ENCODE results near the gene CLCN5. TPM values are rescaled to one million over a fixed set of nuclear protein-coding genes. Genes with fewer than 3 reads are reported as not detected.

Gene CLCN5
- polyA plus RNA-seq, 2 of the 4 experiments (the other 2 are of a cell fraction): 2.6 to 5.2 TPM

DNA sequence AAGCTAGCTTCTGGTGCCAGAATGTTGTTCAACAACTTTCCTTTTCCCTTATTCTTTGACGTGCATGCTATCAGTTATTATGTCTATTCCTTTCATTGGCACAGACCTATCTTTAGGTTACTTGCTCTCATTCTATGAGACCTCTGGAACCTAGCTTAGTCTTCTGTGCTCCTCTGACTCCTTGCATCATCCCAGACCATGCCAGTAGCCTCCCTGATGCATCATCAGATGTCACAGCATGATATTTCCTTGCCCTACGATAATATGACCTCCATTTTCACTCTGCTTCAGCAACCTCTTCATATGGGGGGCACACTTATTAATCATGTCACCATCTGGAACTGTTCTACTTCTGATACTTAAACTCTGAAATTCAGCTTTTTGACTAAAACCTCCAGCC, 37.2 kb downstream of the CLCN5 start:
- no peak for ATAC-seq
- CTCF ChIA-PET: no interaction called here
- H3K9me3 ChIP-seq: no peaks in the 10 kb centered on the region
- DNase-seq (ENCODE audit: low read depth in 1 of 2, low spot score in 1 of 2): no peak
- TF ChIP-seq ZC3H11A (IDR thresholded peaks at IDR 0.05) (no peak), FOSL2 (IDR thresholded peaks at IDR 0.05) (no peak), FOSL2 (CRISPR knock-in tag; IDR thresholded peaks at IDR 0.05) (no peak), BHLHE40 (IDR thresholded peaks at IDR 0.05; ENCODE audit: low read depth, low read length) (no peak), KDM1A (IDR thresholded peaks at IDR 0.05; ENCODE audit: low read depth) (no peak), RAD21 (conservative IDR thresholded peaks at IDR 0.05 in 1 of 2, IDR thresholded peaks at IDR 0.05 in 1 of 2) (no peak), HOXA7 (CRISPR knock-in tag; IDR thresholded peaks at IDR 0.05) (no peak), CBX8 (IDR thresholded peaks at IDR 0.05) (no peak), HEYL (CRISPR knock-in tag; IDR thresholded peaks at IDR 0.05) (no peak)
- TF ChIP-seq, protein P1, sequence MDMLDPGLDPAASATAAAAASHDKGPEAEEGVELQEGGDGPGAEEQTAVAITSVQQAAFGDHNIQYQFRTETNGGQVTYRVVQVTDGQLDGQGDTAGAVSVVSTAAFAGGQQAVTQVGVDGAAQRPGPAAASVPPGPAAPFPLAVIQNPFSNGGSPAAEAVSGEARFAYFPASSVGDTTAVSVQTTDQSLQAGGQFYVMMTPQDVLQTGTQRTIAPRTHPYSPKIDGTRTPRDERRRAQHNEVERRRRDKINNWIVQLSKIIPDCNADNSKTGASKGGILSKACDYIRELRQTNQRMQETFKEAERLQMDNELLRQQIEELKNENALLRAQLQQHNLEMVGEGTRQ (IDR thresholded peaks at IDR 0.05): no peak
- FAIRE-seq: peak; percentile 49
- POLR2A ChIA-PET: no interaction called here
- H3K4me2 ChIP-seq: no peak overlapping the region
- 65% methylated on average over 2 of the region's 2 CpGs for WGBS (ENCODE audit: missing lambda C conversion rate)
- H3K27ac ChIP-seq: no peak overlapping the region
- H3K4me1 ChIP-seq: no peaks in the 10 kb centered on the region
- H3K4me3 ChIP-seq: no peak overlapping the region

DNA sequence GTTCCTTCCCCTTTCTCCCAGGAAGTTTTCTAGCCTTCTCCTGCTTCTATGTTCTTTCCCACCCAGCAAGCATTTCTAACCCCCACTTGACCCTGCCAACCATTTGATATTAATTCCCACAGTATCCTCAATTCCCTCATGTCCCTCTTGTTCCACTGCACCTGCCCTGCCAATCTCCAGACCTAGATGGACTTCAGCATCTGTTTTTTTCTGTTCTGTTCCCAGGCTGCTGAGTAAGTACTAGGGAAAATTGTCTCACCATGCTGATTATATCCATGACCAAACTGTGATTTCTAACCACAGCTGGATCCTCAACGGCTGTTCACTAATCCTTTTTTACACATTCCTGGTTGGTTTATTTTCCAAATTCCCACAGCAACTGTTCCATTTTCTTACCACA, 37.7 kb downstream of the CLCN5 start:
- FAIRE-seq (no peak), DNase-seq (ENCODE audit: low read depth in 1 of 2, low spot score in 1 of 2) (no peak), ATAC-seq (no peak)
- Histone ChIP-seq H3K4me3 (no peak overlapping the region), H3K4me2 (no peak overlapping the region), H3K9me3 (no peaks in the 10 kb centered on the region), H3K27ac (no peak overlapping the region), H3K4me1 (no peaks in the 10 kb centered on the region)
- ChIA-PET POLR2A (no interaction called here), CTCF (no interaction called here)
- TF ChIP-seq MYC (IDR thresholded peaks at IDR 0.05; ENCODE audit: borderline replicate concordance, low read length) (no peak), TFCP2L1 (CRISPR knock-in tag; IDR thresholded peaks at IDR 0.05) (no peak), EHMT2 (IDR thresholded peaks at IDR 0.05; ENCODE audit: low read depth) (no peak), NPAS2 (CRISPR knock-in tag; IDR thresholded peaks at IDR 0.05; ENCODE audit: borderline replicate concordance) (no peak), NR3C1 (IDR thresholded peaks at IDR 0.05) (no peak), PHF8 (IDR thresholded peaks at IDR 0.05; ENCODE audit: borderline replicate concordance, low read depth) (no peak), HEYL (CRISPR knock-in tag; IDR thresholded peaks at IDR 0.05) (no peak), KDM5A (IDR thresholded peaks at IDR 0.05) (no peak), CHD4 (IDR thresholded peaks at IDR 0.05; ENCODE audit: borderline replicate concordance) (no peak), ZSCAN20 (CRISPR knock-in tag; IDR thresholded peaks at IDR 0.05) (no peak), SMC3 (IDR thresholded peaks at IDR 0.05) (no peak), ZFP36 (IDR thresholded peaks at IDR 0.05; ENCODE audit: borderline replicate concordance, partially characterized antibody) (no peak), RFX5 (IDR thresholded peaks at IDR 0.05) (no peak), FOSB (CRISPR knock-in tag; IDR thresholded peaks at IDR 0.05) (no peak), SREBF2 (IDR thresholded peaks at IDR 0.05) (no peak), FOSL2 (IDR thresholded peaks at IDR 0.05) (no peak), FOSL2 (CRISPR knock-in tag; IDR thresholded peaks at IDR 0.05) (no peak), MAFK (IDR thresholded peaks at IDR 0.05; ENCODE audit: partially characterized antibody) (no peak)
- TF ChIP-seq, protein P2, sequence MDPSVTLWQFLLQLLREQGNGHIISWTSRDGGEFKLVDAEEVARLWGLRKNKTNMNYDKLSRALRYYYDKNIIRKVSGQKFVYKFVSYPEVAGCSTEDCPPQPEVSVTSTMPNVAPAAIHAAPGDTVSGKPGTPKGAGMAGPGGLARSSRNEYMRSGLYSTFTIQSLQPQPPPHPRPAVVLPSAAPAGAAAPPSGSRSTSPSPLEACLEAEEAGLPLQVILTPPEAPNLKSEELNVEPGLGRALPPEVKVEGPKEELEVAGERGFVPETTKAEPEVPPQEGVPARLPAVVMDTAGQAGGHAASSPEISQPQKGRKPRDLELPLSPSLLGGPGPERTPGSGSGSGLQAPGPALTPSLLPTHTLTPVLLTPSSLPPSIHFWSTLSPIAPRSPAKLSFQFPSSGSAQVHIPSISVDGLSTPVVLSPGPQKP (IDR thresholded peaks at IDR 0.05; ENCODE audit: low read depth, low read length): no peak
- TF ChIP-seq, protein P3, sequence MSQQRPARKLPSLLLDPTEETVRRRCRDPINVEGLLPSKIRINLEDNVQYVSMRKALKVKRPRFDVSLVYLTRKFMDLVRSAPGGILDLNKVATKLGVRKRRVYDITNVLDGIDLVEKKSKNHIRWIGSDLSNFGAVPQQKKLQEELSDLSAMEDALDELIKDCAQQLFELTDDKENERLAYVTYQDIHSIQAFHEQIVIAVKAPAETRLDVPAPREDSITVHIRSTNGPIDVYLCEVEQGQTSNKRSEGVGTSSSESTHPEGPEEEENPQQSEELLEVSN (IDR thresholded peaks at IDR 0.05; ENCODE audit: borderline replicate concordance, low read depth): no peak
- TF ChIP-seq, protein P4, sequence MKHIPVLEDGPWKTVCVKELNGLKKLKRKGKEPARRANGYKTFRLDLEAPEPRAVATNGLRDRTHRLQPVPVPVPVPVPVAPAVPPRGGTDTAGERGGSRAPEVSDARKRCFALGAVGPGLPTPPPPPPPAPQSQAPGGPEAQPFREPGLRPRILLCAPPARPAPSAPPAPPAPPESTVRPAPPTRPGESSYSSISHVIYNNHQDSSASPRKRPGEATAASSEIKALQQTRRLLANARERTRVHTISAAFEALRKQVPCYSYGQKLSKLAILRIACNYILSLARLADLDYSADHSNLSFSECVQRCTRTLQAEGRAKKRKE (CRISPR knock-in tag; IDR thresholded peaks at IDR 0.05; ENCODE audit: low read depth): no peak
- 29% methylated on average over 1 of the region's 1 CpG for WGBS (ENCODE audit: missing lambda C conversion rate)

All from A549 (cell line).